Endothelial cell of umbilical vein (primary cell): ENCODE data around the gene HLTF. TPM values are rescaled to one million over a fixed set of nuclear protein-coding genes. Genes with fewer than 3 reads are reported as not detected.

Experiments
- BruUV-seq: library from RNA; stranded (reverse); fragments of 400-500 nt; replicated peaks from 2 replicates; lab custom pipeline; 2021; lab: Mats Ljungman, UMichigan
- CTCF ChIA-PET: fragments of 300-600, 350-600 bp; sonication (Branson Sonifier 250); formaldehyde crosslinking; loops from one replicate; lab custom pipeline; 2021; ENCODE audit warnings: antibody characterized with exemption, inconsistent platforms; lab: Charles Lee
- POLR2A ChIA-PET: fragments of 300-600, 350-600 bp; sonication (Branson Sonifier 250); formaldehyde crosslinking; loops from one replicate; lab custom pipeline; 2021; ENCODE audit warnings: antibody characterized with exemption, inconsistent platforms; lab: Charles Lee
- DNase-seq: peaks from one replicate; pipeline ENCODE4 v3.0.0-alpha.2; 2011; ENCODE audit warnings: low read depth, low spot score
- FAIRE-seq: peaks from 2 replicates; lab custom pipeline; 2011; peaks lifted over from hg19 to GRCh38; lab: Jason Lieb, UNC
- H2AFZ ChIP-seq: 2 replicates; pipeline ENCODE4 v1.6.0; 2012; ENCODE audit warnings: low read depth, low read length, control low read depth, inconsistent platforms
- H3K27ac ChIP-seq: 2 replicates; pipeline ENCODE4 v1.5.1; 2011; ENCODE audit warnings: low read depth, mild to moderate bottlenecking, control low read depth, low read length, moderate library complexity; ENCODE audit not compliant: insufficient read depth
- H3K27me3 ChIP-seq, 2 experiments: 2 replicates each; pipeline versions ENCODE4 v1.6.0 to v1.6.1; 2011; ENCODE audit warnings: low read length in 2 of 2, mixed read lengths in 1 of 2; ENCODE audit not compliant: control insufficient read depth in 2 of 2, insufficient read depth in 2 of 2
- H3K36me3 ChIP-seq, 2 experiments: 2 replicates in 1 of 2; 3 replicates in 1 of 2; pipeline ENCODE4 v1.5.1; 2011; ENCODE audit warnings: low read length in 2 of 2, mild to moderate bottlenecking in 1 of 2, moderate library complexity in 1 of 2; ENCODE audit not compliant: control insufficient read depth in 2 of 2, insufficient read depth in 2 of 2; ENCODE audit errors: extremely low read depth in 1 of 2
- H3K4me1 ChIP-seq: 3 replicates; pipeline ENCODE4 v1.5.1; 2011; ENCODE audit warnings: mild to moderate bottlenecking, low read length; ENCODE audit not compliant: control insufficient read depth, insufficient read depth; ENCODE audit errors: extremely low read depth
- H3K4me2 ChIP-seq: 2 replicates; pipeline ENCODE4 v1.6.1; 2011; ENCODE audit warnings: low read length, control low read depth, mixed read lengths; ENCODE audit not compliant: insufficient read depth
- H3K4me3 ChIP-seq, 3 experiments: fragments of 200-600 bp in 1 of 3; sonication (generic), shearing (Covaris generic) in 1 of 3; replicated peaks in 1 of 3; 2 replicates each; pipeline ENCODE4 v1.5.1; 2011 to 2016; ENCODE audit warnings: control low read depth in 3 of 3, low read length in 3 of 3, mild to moderate bottlenecking in 2 of 3, inconsistent platforms in 1 of 3, low read depth in 1 of 3, moderate library complexity in 1 of 3; ENCODE audit not compliant: insufficient read depth in 1 of 3
- H3K79me2 ChIP-seq: 2 replicates; pipeline ENCODE4 v1.6.0; 2012; ENCODE audit warnings: low read length, inconsistent platforms; ENCODE audit not compliant: control insufficient read depth, insufficient read depth
- H3K9ac ChIP-seq: replicated peaks from 2 replicates; pipeline ENCODE3; 2011; ENCODE audit warnings: low read length, control low read depth; ENCODE audit not compliant: insufficient read depth; ENCODE audit errors: extremely low read depth
- H3K9me1 ChIP-seq: replicated peaks from 3 replicates; pipeline ENCODE4 v1.6.0; 2011; ENCODE audit warnings: mild to moderate bottlenecking, low read length; ENCODE audit not compliant: control insufficient read depth, insufficient read depth; ENCODE audit errors: extremely low read depth
- H3K9me3 ChIP-seq: replicated peaks from 2 replicates; pipeline ENCODE4 v1.5.1; 2012; ENCODE audit warnings: low read length, inconsistent platforms; ENCODE audit not compliant: control insufficient read depth, insufficient read depth
- H4K20me1 ChIP-seq: replicated peaks from 2 replicates; pipeline ENCODE3; 2011; ENCODE audit warnings: mild to moderate bottlenecking, low read length; ENCODE audit not compliant: control insufficient read depth, insufficient read depth; ENCODE audit errors: extremely low read depth
- EZH2 ChIP-seq: IDR thresholded peaks from 2 replicates; pipeline ENCODE4 v1.6.1; 2012; ENCODE audit warnings: borderline replicate concordance, low read depth, mild to moderate bottlenecking, moderate library complexity, low read length, inconsistent platforms; ENCODE audit not compliant: severe bottlenecking
- FOS ChIP-seq: IDR thresholded peaks from 2 replicates; pipeline ENCODE4 v1.6.1; 2011; ENCODE audit warnings: mild to moderate bottlenecking, low read length, moderate library complexity, borderline replicate concordance; ENCODE audit not compliant: insufficient read depth
- JUN ChIP-seq: IDR thresholded peaks from 2 replicates; pipeline ENCODE4 v1.6.1; 2011; ENCODE audit warnings: borderline replicate concordance, low read depth; ENCODE audit not compliant: insufficient read length, insufficient read depth
- MYC ChIP-seq: IDR thresholded peaks from one replicate; pipeline ENCODE4 v1.6.1; 2011; ENCODE audit warnings: mild to moderate bottlenecking, low read depth, low read length
- POLR2A ChIP-seq: IDR thresholded peaks from 2 replicates; pipeline ENCODE4 v1.6.1; 2012; ENCODE audit warnings: low read depth, mild to moderate bottlenecking, control low read depth, low read length
- dilution Hi-C: fragments of 300-500 bp; cut with MboI; formaldehyde crosslinking; loops from one replicate; pipeline ENCODE4 v1.15.0; 2019; ENCODE audit warnings: low sequenced_read_pairs; ENCODE audit not compliant: extremely low pct_ligation_motif_present
- intact Hi-C: fragments of 100-400 bp; cut with micrococcal nuclease; formaldehyde crosslinking; loops from one replicate; pipeline ENCODE4 v1.10.0; 2022
- polyA plus RNA-seq, 4 experiments: library from polyadenylated mRNA; depleted of rRNA in 3 of 4; stranded (reverse) in 3 of 4; unstranded in 1 of 4; fragments of >200 nt; gene quantifications; 2 replicates each; pipeline versions ENCODE4 v1.2.1 to v1.2.3, GENCODE V29; 2011 to 2012; ENCODE audit warnings: missing spikeins in 1 of 4
- total RNA-seq: library from RNA; stranded (reverse); gene quantifications from 2 replicates; pipeline ENCODE4 v1.2.3, GENCODE V29; 2021

HLTF gene
- total and polyA plus RNA-seq, 2 donors (not counting 3 experiments of a cell fraction or from before 2014, with no cell fraction given): 8.7 to 24.6 TPM

DNA sequence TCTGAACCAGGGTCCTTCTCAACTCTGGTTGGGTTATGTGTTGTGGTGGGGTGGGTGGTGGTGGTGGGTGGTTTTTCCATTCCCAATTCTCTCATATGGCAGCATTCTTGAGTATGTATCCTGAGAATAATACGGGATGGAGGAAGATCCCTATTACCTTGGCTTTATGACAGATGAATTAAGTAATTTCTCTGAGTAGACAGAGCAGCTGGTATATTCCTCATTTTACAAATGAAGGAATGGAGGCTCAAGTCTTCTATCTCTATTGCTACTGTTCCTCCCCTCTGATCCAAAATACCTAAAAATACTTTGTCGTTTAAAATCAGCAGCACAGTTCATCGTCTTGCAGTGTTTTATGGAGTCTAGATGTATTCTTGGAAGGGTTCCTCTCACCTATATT is 84.6 kb downstream of the HLTF start:
- FAIRE-seq (no peak), DNase-seq (no peak)
- H3K36me3 ChIP-seq: peaks cover 4 to 8% of the 10 kb centered on the region in 2 experiments
- no peaks in the 10 kb centered on the region for H3K9me3 ChIP-seq
- H2AFZ ChIP-seq: no peak overlapping the region
- TF ChIP-seq POLR2A (no peak), EZH2 (no peak)
- H3K27me3 ChIP-seq: no peaks in the 10 kb centered on the region
- POLR2A ChIA-PET: no interaction called here
- no peaks in the 10 kb centered on the region for H3K79me2 ChIP-seq
- H3K4me1 ChIP-seq: no peaks in the 10 kb centered on the region
- H3K9ac ChIP-seq: no peak overlapping the region
- intact Hi-C loops: no loop called here
- BruUV-seq: no TSS peak
- no peaks in the 10 kb centered on the region for H3K9me1 ChIP-seq
- dilution Hi-C loops: no loop called here
- no peak overlapping the region for H3K4me3 ChIP-seq
- CTCF ChIA-PET: interaction anchor here (4.7 kb wide), 1 partner anchor 46 kb away, joined by 17 read pairs; no protein-coding TSS in a partner anchor
- no peak overlapping the region for H3K4me2 ChIP-seq
- H4K20me1 ChIP-seq: no peaks in the 10 kb centered on the region
- H3K27ac ChIP-seq: no peak overlapping the region

DNA sequence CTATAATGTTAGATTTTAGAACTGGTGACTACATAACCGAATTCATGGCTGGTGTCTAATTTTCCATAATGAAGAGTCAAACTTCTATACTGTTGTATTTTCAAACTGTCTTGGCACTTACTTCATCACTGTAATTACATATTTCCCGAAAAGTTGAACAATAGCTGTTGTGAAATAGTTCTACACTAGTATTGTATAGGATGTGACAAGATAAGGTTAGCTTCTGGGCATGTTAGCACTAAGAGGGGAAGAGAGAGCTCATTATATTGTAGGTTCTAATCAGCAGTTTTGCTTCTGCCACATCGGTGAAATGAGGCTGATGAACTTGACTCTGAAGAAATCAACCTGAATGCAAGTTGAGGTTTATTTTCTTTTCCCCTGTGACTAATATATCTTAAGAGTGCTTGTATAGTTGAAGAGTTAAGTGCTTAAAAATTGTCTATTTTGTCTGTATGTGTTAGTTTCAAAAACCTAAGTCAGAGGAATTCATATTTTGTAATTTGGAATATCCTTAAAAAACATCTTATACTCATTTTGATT is 86.1 kb downstream of the HLTF start:
- no peaks in the 10 kb centered on the region for H4K20me1 ChIP-seq
- no TSS peak for BruUV-seq
- H3K4me1 ChIP-seq: no peaks in the 10 kb centered on the region
- TF ChIP-seq FOS: no peak
- TF ChIP-seq JUN: no peak
- no peak for TF ChIP-seq MYC
- ChIA-PET CTCF (interaction anchor here (0.9 to 4.7 kb wide), 3 partner anchors 9 to 45 kb away, joined by 3 to 17 read pairs (median 4); partner anchors contain the start of gene GYG1), POLR2A (no interaction called here)
- dilution Hi-C loops: no loop called here
- no peaks in the 10 kb centered on the region for H3K79me2 ChIP-seq
- no peak overlapping the region for H3K27ac ChIP-seq
- H3K27me3 ChIP-seq: no peaks in the 10 kb centered on the region
- intact Hi-C loops: no loop called here
- no peaks in the 10 kb centered on the region for H3K9me3 ChIP-seq
- peaks cover 8 to 11% of the 10 kb centered on the region in 2 experiments for H3K36me3 ChIP-seq
- no peak for FAIRE-seq
- no peak overlapping the region for H3K4me2 ChIP-seq
- no peak overlapping the region for H2AFZ ChIP-seq
- H3K9ac ChIP-seq: no peak overlapping the region
- no peak for DNase-seq
- no peak overlapping the region for H3K4me3 ChIP-seq
- H3K9me1 ChIP-seq: no peaks in the 10 kb centered on the region
